Measurements from ENCODE around the gene DCLK3. TPM values are rescaled to one million over a fixed set of nuclear protein-coding genes. Genes with fewer than 3 reads are reported as not detected.

Gene DCLK3
- total RNA-seq, 2 experiments from 2014 or later, result not detected

- ChIA-PET POLR2A (no interaction called here), CTCF (interaction anchor here (0.6 kb wide), 1 partner anchor 268 kb away, joined by 3 read pairs; no protein-coding TSS in a partner anchor)
- Mint-ChIP-seq H3K4me1 (no peaks in the 10 kb centered on the region), H3K9me3 (no peaks in the 10 kb centered on the region), H3K36me3 (ENCODE audit: low read depth) (no peaks in the 10 kb centered on the region), H3K4me3 (no peak overlapping the region), H3K27me3 (peaks cover 8% of the 10 kb centered on the region), H3K27ac (no peak overlapping the region)
- no peak for DNase-seq
Observed at GRCh38 chr3:36695113-36695768, 69.1 kb downstream of the DCLK3 start.

GRCh38 chr3:36693670-36694069, 70.7 kb downstream of the DCLK3 start:
- POLR2A ChIA-PET, result no interaction called here
- Mint-ChIP-seq H3K4me1 (no peaks in the 10 kb centered on the region), H3K36me3 (ENCODE audit: low read depth) (no peaks in the 10 kb centered on the region), H3K4me3 (no peak overlapping the region), H3K9me3 (no peaks in the 10 kb centered on the region), H3K27me3 (peaks cover 8% of the 10 kb centered on the region), H3K27ac (no peak overlapping the region)
- no peak for DNase-seq
- CTCF ChIA-PET, result no interaction called here

GRCh38 chr3:36689560-36689959, 74.8 kb downstream of the DCLK3 start:
- Mint-ChIP-seq H3K4me1 (no peaks in the 10 kb centered on the region), H3K27me3 (peaks cover 11% of the 10 kb centered on the region), H3K27ac (no peak overlapping the region), H3K4me3 (no peak overlapping the region), H3K36me3 (ENCODE audit: low read depth) (no peaks in the 10 kb centered on the region), H3K9me3 (no peaks in the 10 kb centered on the region)
- no peak for DNase-seq
- ChIA-PET CTCF (interaction anchor here (0.6 kb wide), 1 partner anchor 505 kb away, joined by 3 read pairs; no protein-coding TSS in a partner anchor), POLR2A (no interaction called here)

- Mint-ChIP-seq H3K9me3 (no peaks in the 10 kb centered on the region), H3K4me1 (no peaks in the 10 kb centered on the region), H3K27me3 (peaks cover 7% of the 10 kb centered on the region), H3K27ac (no peak overlapping the region), H3K4me3 (no peak overlapping the region), H3K36me3 (ENCODE audit: low read depth) (no peaks in the 10 kb centered on the region)
- DNase-seq, result no peak
- ChIA-PET POLR2A (no interaction called here), CTCF (no interaction called here)
Observed at GRCh38 chr3:36688815-36689214, 75.5 kb downstream of the DCLK3 start.

- no peak overlapping the region for H3K4me3 Mint-ChIP-seq
- DNase-seq, result no peak
Observed at GRCh38 chr3:36686516-36686915, 77.8 kb downstream of the DCLK3 start.

GRCh38 chr3:36681867-36682266, 82.5 kb downstream of the DCLK3 start:
- no peak overlapping the region for H3K27ac Mint-ChIP-seq
- no peak for DNase-seq
- H3K9me3 Mint-ChIP-seq, result peaks cover 16% of the 10 kb centered on the region
- H3K27me3 Mint-ChIP-seq, result no peaks in the 10 kb centered on the region
- ChIA-PET CTCF (no interaction called here), POLR2A (no interaction called here)
- H3K4me1 Mint-ChIP-seq, result peaks cover 2% of the 10 kb centered on the region
- H3K4me3 Mint-ChIP-seq, result no peak overlapping the region
- no peaks in the 10 kb centered on the region for H3K36me3 Mint-ChIP-seq (ENCODE audit: low read depth)

More at GRCh38 chr3:36686516-36686915, 77.8 kb downstream of the DCLK3 start:
- Mint-ChIP-seq H3K9me3 (no peaks in the 10 kb centered on the region), H3K27me3 (peaks cover 4% of the 10 kb centered on the region), H3K36me3 (ENCODE audit: low read depth) (no peaks in the 10 kb centered on the region), H3K27ac (no peak overlapping the region), H3K4me1 (no peaks in the 10 kb centered on the region)
- CTCF ChIA-PET, result no interaction called here
- POLR2A ChIA-PET, result no interaction called here

GRCh38 chr3:36680952-36681351, 83.4 kb downstream of the DCLK3 start:
- peaks cover 2% of the 10 kb centered on the region for H3K4me1 Mint-ChIP-seq
- no peak overlapping the region for H3K27ac Mint-ChIP-seq
- H3K36me3 Mint-ChIP-seq (ENCODE audit: low read depth), result no peaks in the 10 kb centered on the region
- H3K9me3 Mint-ChIP-seq, result peaks cover 16% of the 10 kb centered on the region
- ChIA-PET CTCF (no interaction called here), POLR2A (no interaction called here)
- no peak for DNase-seq
- no peak overlapping the region for H3K4me3 Mint-ChIP-seq
- H3K27me3 Mint-ChIP-seq, result no peaks in the 10 kb centered on the region

- POLR2A ChIA-PET, result no interaction called here
- CTCF ChIA-PET, result no interaction called here
- no peak overlapping the region for H3K27ac Mint-ChIP-seq
Observed at GRCh38 chr3:36679384-36680200, 84.8 kb downstream of the DCLK3 start.

GRCh38 chr3:36678216-36679013, 85.9 kb downstream of the DCLK3 start:
- no peak for DNase-seq
- Mint-ChIP-seq H3K4me3 (no peak overlapping the region), H3K36me3 (ENCODE audit: low read depth) (no peaks in the 10 kb centered on the region), H3K9me3 (peaks cover 16% of the 10 kb centered on the region), H3K27ac (no peak overlapping the region), H3K27me3 (no peaks in the 10 kb centered on the region), H3K4me1 (peaks cover 2% of the 10 kb centered on the region)
- ChIA-PET POLR2A (no interaction called here), CTCF (no interaction called here)

More at GRCh38 chr3:36679384-36680200, 84.8 kb downstream of the DCLK3 start:
- no peaks in the 10 kb centered on the region for H3K36me3 Mint-ChIP-seq (ENCODE audit: low read depth)
- no peak for DNase-seq
- peaks cover 2% of the 10 kb centered on the region for H3K4me1 Mint-ChIP-seq
- H3K9me3 Mint-ChIP-seq, result peaks cover 16% of the 10 kb centered on the region
- no peaks in the 10 kb centered on the region for H3K27me3 Mint-ChIP-seq
- H3K4me3 Mint-ChIP-seq, result no peak overlapping the region

GRCh38 chr3:36677331-36678007, 86.9 kb downstream of the DCLK3 start:
- H3K9me3 Mint-ChIP-seq, result peaks cover 16% of the 10 kb centered on the region
- no peak overlapping the region for H3K4me3 Mint-ChIP-seq
- no peaks in the 10 kb centered on the region for H3K27me3 Mint-ChIP-seq
- H3K36me3 Mint-ChIP-seq (ENCODE audit: low read depth), result no peaks in the 10 kb centered on the region
- H3K4me1 Mint-ChIP-seq, result peaks cover 2% of the 10 kb centered on the region
- ChIA-PET POLR2A (no interaction called here), CTCF (no interaction called here)
- H3K27ac Mint-ChIP-seq, result no peak overlapping the region
- no peak for DNase-seq

GRCh38 chr3:36674816-36675215, 89.5 kb downstream of the DCLK3 start:
- Mint-ChIP-seq H3K4me1 (peaks cover 1% of the 10 kb centered on the region), H3K27ac (no peak overlapping the region), H3K4me3 (no peak overlapping the region), H3K27me3 (peaks cover 1% of the 10 kb centered on the region), H3K36me3 (ENCODE audit: low read depth) (no peaks in the 10 kb centered on the region), H3K9me3 (peaks cover 12% of the 10 kb centered on the region)
- DNase-seq, result no peak
- ChIA-PET CTCF (no interaction called here), POLR2A (no interaction called here)

- no peaks in the 10 kb centered on the region for H3K9me3 Mint-ChIP-seq
- H3K36me3 Mint-ChIP-seq (ENCODE audit: low read depth), result no peaks in the 10 kb centered on the region
- no peaks in the 10 kb centered on the region for H3K4me1 Mint-ChIP-seq
- no peak overlapping the region for H3K4me3 Mint-ChIP-seq
- peaks cover 3% of the 10 kb centered on the region for H3K27me3 Mint-ChIP-seq
- POLR2A ChIA-PET, result no interaction called here
- CTCF ChIA-PET, result no interaction called here
- no peak overlapping the region for H3K27ac Mint-ChIP-seq
- DNase-seq, result no peak
Observed at GRCh38 chr3:36669764-36670163, 94.6 kb downstream of the DCLK3 start.

GRCh38 chr3:36666166-36666565, 98.2 kb downstream of the DCLK3 start:
- Mint-ChIP-seq H3K27me3 (peaks cover 2% of the 10 kb centered on the region), H3K4me3 (no peak overlapping the region), H3K27ac (no peak overlapping the region), H3K36me3 (ENCODE audit: low read depth) (no peaks in the 10 kb centered on the region), H3K4me1 (no peaks in the 10 kb centered on the region), H3K9me3 (no peaks in the 10 kb centered on the region)
- CTCF ChIA-PET, result no interaction called here
- POLR2A ChIA-PET, result no interaction called here
- no peak for DNase-seq
